Thyroid gland (tissue), 4 donors: ENCODE data around the gene INSIG2.

Experiments used
- CTCF ChIP-seq, 6 experiments: fragments of 200-600 bp in 3 of 6; fragments of 450-650 bp in 3 of 6; sonication (generic) in 3 of 6; IDR thresholded peaks; one replicate each; pipeline ENCODE4 v1.5.1; 2016 to 2019; ENCODE audit warnings: antibody characterized with exemption in 6 of 6, mild to moderate bottlenecking in 2 of 6, inconsistent platforms in 1 of 6, moderate library complexity in 1 of 6
- POLR2A ChIP-seq, 2 donors: fragments of 450-650 bp; IDR thresholded peaks; one replicate each; pipeline ENCODE4 v1.6.1; 2017; ENCODE audit warnings: antibody characterized with exemption in 2 of 2, mild to moderate bottlenecking in 2 of 2, moderate library complexity in 1 of 2

- TF ChIP-seq CTCF (IDR thresholded peaks at IDR 0.05) = no peak
- TF ChIP-seq POLR2A (IDR thresholded peaks at IDR 0.05) = no peak
These were observed 32.1 kb upstream of the INSIG2 start for GRCh38 chr2:118056165-118056534.
